HCT116 (cell line): Measurements from ENCODE around the gene KIF13A. TPM values are rescaled to one million over a fixed set of nuclear protein-coding genes. Genes with fewer than 3 reads are reported as not detected.

ENCODE experiments used
- ATAC-seq: fragments of 200-7000 bp; cut with Tn5 transposase; 2 replicates; pipeline ENCODE4 v1.9.1; 2020; ENCODE audit warnings: mild to moderate bottlenecking, moderate library complexity
- BruUV-seq: library from RNA; stranded (reverse); fragments of 400-500 nt; replicated peaks from 2 replicates; lab custom pipeline; 2021; lab: Mats Ljungman, UMichigan
- CTCF ChIA-PET: fragments of 300-600 bp; sonication (Branson Sonifier 250); formaldehyde crosslinking; loops from one replicate; lab custom pipeline; 2021; ENCODE audit warnings: antibody characterized with exemption; lab: Charles Lee
- POLR2A ChIA-PET: fragments of 300-600, 350-600 bp; sonication (Branson Sonifier 250); formaldehyde crosslinking; loops from one replicate; lab custom pipeline; 2021; ENCODE audit warnings: antibody characterized with exemption; lab: Charles Lee
- RAD21 ChIA-PET, 2 experiments: fragments of 300-600 bp; sonication (Branson Sonifier 250); formaldehyde crosslinking; loops; one replicate each; lab custom pipeline; 2023; ENCODE audit warnings: low total read pairs in 2 of 2; ENCODE audit not compliant: uncharacterized antibody in 2 of 2, unreplicated experiment in 2 of 2, low non-redundant PET in 1 of 2; lab: Charles Lee
- DNase-seq: peaks from one replicate; pipeline ENCODE4 v3.0.0-alpha.2; 2010; ENCODE audit warnings: low read depth, low spot score
- H2AFZ ChIP-seq: fragments of 200-600 bp; shearing (Covaris generic), sonication (generic); 2 replicates; pipeline ENCODE4 v1.6.1; 2017; ENCODE audit warnings: low read depth, mixed run types, mixed read lengths, antibody characterized with exemption, low read length; ENCODE audit not compliant: poor library complexity, severe bottlenecking
- H3K27ac ChIP-seq: 2 replicates; pipeline ENCODE4 v1.5.1; 2012; ENCODE audit warnings: low read depth, low read length
- H3K27me3 ChIP-seq: fragments of 200-600 bp; sonication (generic); 2 replicates; pipeline ENCODE4 v1.6.1; 2016; ENCODE audit warnings: mixed run types, low read length, mixed read lengths; ENCODE audit not compliant: insufficient read depth
- H3K36me3 ChIP-seq, 2 experiments: fragments of 200-500 bp in 1 of 2; fragments of 200-600 bp in 1 of 2; sonication (Bioruptor generic) in 1 of 2; sonication (generic) in 1 of 2; 2 replicates each; pipeline versions ENCODE4 v1.5.1 to v1.6.1; 2014 to 2016; ENCODE audit warnings: low read length in 2 of 2, inconsistent platforms in 1 of 2, mixed read lengths in 1 of 2, mixed run types in 1 of 2; ENCODE audit not compliant: insufficient read depth in 2 of 2, control insufficient read depth in 1 of 2
- H3K4me1 ChIP-seq, 2 experiments: fragments of 200-600 bp in 1 of 2; sonication (generic) in 1 of 2; 2 replicates each; pipeline versions ENCODE4 v1.5.1 to v1.6.1; 2012 to 2017; ENCODE audit warnings: low read length in 2 of 2, inconsistent platforms in 1 of 2, mild to moderate bottlenecking in 1 of 2, mixed read lengths in 1 of 2, mixed run types in 1 of 2, moderate library complexity in 1 of 2; ENCODE audit not compliant: insufficient read depth in 2 of 2, control insufficient read depth in 1 of 2
- H3K4me2 ChIP-seq: fragments of 200-600 bp; sonication (generic); 2 replicates; pipeline ENCODE4 v1.6.1; 2017; ENCODE audit warnings: mixed run types, low read length, mixed read lengths
- H3K4me3 ChIP-seq, 2 experiments: fragments of 200-600 bp in 1 of 2; sonication (generic) in 1 of 2; replicated peaks in 1 of 2; 2 replicates each; pipeline ENCODE4 v1.5.1; 2011 to 2016; ENCODE audit warnings: low read length in 2 of 2, control low read depth in 1 of 2, low read depth in 1 of 2, mild to moderate bottlenecking in 1 of 2, mixed read lengths in 1 of 2, mixed run types in 1 of 2
- H3K79me2 ChIP-seq: fragments of 200-600 bp; sonication (generic); 2 replicates; pipeline ENCODE4 v1.6.1; 2017; ENCODE audit warnings: mild to moderate bottlenecking, mixed run types, low read length, moderate library complexity, mixed read lengths; ENCODE audit not compliant: insufficient read depth
- H3K9ac ChIP-seq: fragments of 200-600 bp; sonication (generic); 2 replicates; pipeline ENCODE4 v1.6.1; 2016; ENCODE audit warnings: low read length, mixed read lengths
- H3K9me2 ChIP-seq: fragments of 200-600 bp; sonication (generic), shearing (Covaris generic); 2 replicates; pipeline ENCODE4 v1.6.1; 2017; ENCODE audit warnings: mixed run types, mild to moderate bottlenecking, moderate library complexity; ENCODE audit not compliant: insufficient read depth
- H3K9me3 ChIP-seq, 2 experiments: fragments of 200-500 bp in 1 of 2; fragments of 200-600 bp in 1 of 2; sonication (Bioruptor generic) in 1 of 2; sonication (generic) in 1 of 2; 2 replicates each; pipeline ENCODE4 v1.6.1; 2014 to 2017; ENCODE audit warnings: low read length in 2 of 2, mixed read lengths in 2 of 2, inconsistent platforms in 1 of 2, low read depth in 1 of 2, mild to moderate bottlenecking in 1 of 2, mixed run types in 1 of 2, moderate library complexity in 1 of 2; ENCODE audit not compliant: control insufficient read depth in 1 of 2, insufficient read depth in 1 of 2
- H4K20me1 ChIP-seq: fragments of 200-600 bp; sonication (generic), shearing (Covaris generic); 2 replicates; pipeline ENCODE4 v1.6.1; 2017; ENCODE audit warnings: mixed run types, mild to moderate bottlenecking, moderate library complexity; ENCODE audit not compliant: insufficient read depth
- CBX3 ChIP-seq: IDR thresholded peaks from 2 replicates; pipeline ENCODE4 v1.6.1; 2012; ENCODE audit warnings: low read depth
- CEBPB ChIP-seq: IDR thresholded peaks from 2 replicates; pipeline ENCODE4 v1.6.1; 2012; ENCODE audit warnings: low read depth
- CTCF ChIP-seq, 3 experiments: fragments of 200-600 bp in 1 of 3; sonication (generic) in 1 of 3; IDR thresholded peaks in 2 of 3; conservative IDR thresholded peaks in 1 of 3; 2 replicates each; pipeline ENCODE4 v1.5.1; 2012 to 2017; ENCODE audit warnings: low read depth in 2 of 3, low read length in 2 of 3, antibody characterized with exemption in 1 of 3, borderline replicate concordance in 1 of 3, control low read depth in 1 of 3, mild to moderate bottlenecking in 1 of 3, mixed read lengths in 1 of 3, mixed run types in 1 of 3, moderate library complexity in 1 of 3; ENCODE audit not compliant: insufficient read depth in 1 of 3
- EZH2 ChIP-seq: fragments of 200-600 bp; sonication (generic); IDR thresholded peaks from 2 replicates; pipeline ENCODE4 v1.6.1; 2017; ENCODE audit warnings: antibody characterized with exemption, mixed run types
- EZH2phosphoT487 ChIP-seq: fragments of 200-600 bp; IDR thresholded peaks from 2 replicates; pipeline ENCODE4 v1.6.1; 2018; ENCODE audit warnings: antibody characterized with exemption, borderline replicate concordance
- JUND ChIP-seq: IDR thresholded peaks from 2 replicates; pipeline ENCODE4 v1.6.1; 2012
- POLR2A ChIP-seq: IDR thresholded peaks from 2 replicates; pipeline ENCODE4 v1.7.0; 2011; ENCODE audit warnings: borderline replicate concordance; ENCODE audit not compliant: insufficient read depth, insufficient read length; ENCODE audit errors: extremely low read depth
- POLR2AphosphoS5 ChIP-seq: IDR thresholded peaks from 2 replicates; pipeline ENCODE4 v1.6.1; 2011; ENCODE audit warnings: mild to moderate bottlenecking, low read depth, low read length, moderate library complexity
- SRF ChIP-seq: IDR thresholded peaks from 2 replicates; pipeline ENCODE4 v1.6.1; 2012; ENCODE audit warnings: low read depth
- TCF7L2 ChIP-seq: IDR thresholded peaks from 2 replicates; pipeline ENCODE4 v1.7.0; 2011; ENCODE audit warnings: borderline replicate concordance, inconsistent platforms; ENCODE audit not compliant: insufficient read depth, insufficient read length; ENCODE audit errors: extremely low read depth
- ZBTB33 ChIP-seq: IDR thresholded peaks from 2 replicates; pipeline ENCODE4 v1.6.1; 2011; ENCODE audit warnings: mild to moderate bottlenecking, low read length, moderate library complexity; ENCODE audit not compliant: insufficient replicate concordance; ENCODE audit errors: extremely low read depth
- ZNF274 ChIP-seq: fragments of 200-500 bp; sonication (Bioruptor generic); IDR thresholded peaks from 2 replicates; pipeline ENCODE4 v1.6.1; 2014; ENCODE audit warnings: mild to moderate bottlenecking, low read depth, low read length, inconsistent platforms
- intact Hi-C: fragments of 100-400 bp; cut with micrococcal nuclease; formaldehyde crosslinking; loops from 2 replicates; pipeline ENCODE4 v1.10.0; 2022
- total RNA-seq: library from RNA; stranded (reverse); gene quantifications from one replicate; pipeline ENCODE4 v1.2.1, GENCODE V29; 2021; ENCODE audit not compliant: unreplicated experiment

Gene KIF13A
- total RNA-seq, 1 experiment from 2014 or later = 23.1 TPM

GRCh38 chr6:17933716-17934115 lies 53.7 kb downstream of the KIF13A start:
- no peaks in the 10 kb centered on the region for H3K79me2 ChIP-seq
- BruUV-seq = no TSS peak
- H3K27me3 ChIP-seq = no peaks in the 10 kb centered on the region
- ChIA-PET POLR2A (no interaction called here), CTCF (no interaction called here), RAD21 (no interaction called here)
- no peak for TF ChIP-seq SRF
- no peak for TF ChIP-seq CTCF (IDR thresholded peaks at IDR 0.05 in 2 of 3, conservative IDR thresholded peaks at IDR 0.05 in 1 of 3; ENCODE audit: borderline replicate concordance in 1 of 3, insufficient read depth in 1 of 3, low read depth in 2 of 3, low read length in 2 of 3)
- TF ChIP-seq EZH2phosphoT487 = no peak
- TF ChIP-seq CEBPB = no peak
- TF ChIP-seq TCF7L2 = no peak
- no peak for TF ChIP-seq EZH2
- no peak for TF ChIP-seq POLR2AphosphoS5
- no peak for TF ChIP-seq CBX3
- TF ChIP-seq ZBTB33 = no peak
- TF ChIP-seq ZNF274 = no peak
- TF ChIP-seq POLR2A = no peak
- TF ChIP-seq JUND = no peak
- no peaks in the 10 kb centered on the region for H3K9me2 ChIP-seq
- no peak overlapping the region for H3K4me2 ChIP-seq
- H3K4me1 ChIP-seq = no peaks in the 10 kb centered on the region
- H3K27ac ChIP-seq = no peak overlapping the region
- ATAC-seq (no peak), DNase-seq (no peak)
- no peak overlapping the region for H3K4me3 ChIP-seq
- no peaks in the 10 kb centered on the region for H3K9me3 ChIP-seq
- H3K36me3 ChIP-seq = no peaks in the 10 kb centered on the region
- no peak overlapping the region for H2AFZ ChIP-seq
- H4K20me1 ChIP-seq = no peaks in the 10 kb centered on the region
- intact Hi-C loops = no loop called here
- H3K9ac ChIP-seq = no peak overlapping the region
